HG03469 (cell line): ENCODE results near the gene PDE7B.
"Not testable (repeated sequence)": the region's sequence is repeated elsewhere in the genome, so short reads cannot be mapped to it uniquely, and the experiment has no call there.

ENCODE experiments used
- ATAC-seq: cut with Tn5 transposase; IDR thresholded peaks from one replicate; pipeline ENCODE4 v1.9.1; 2021; ENCODE audit warnings: mild to moderate bottlenecking, moderate library complexity, moderate number of reproducible peaks; ENCODE audit not compliant: unreplicated experiment

Gene PDE7B

GRCh38 chr6:136216503-136217401 is 365.3 kb downstream of the PDE7B start:
- ATAC-seq: no peak

GRCh38 chr6:136224974-136225373 is 373.5 kb downstream of the PDE7B start:
- ATAC-seq: not testable (repeated sequence)

- ATAC-seq: no peak
Measured at GRCh38 chr6:136225496-136225895, 374.0 kb downstream of the PDE7B start.

GRCh38 chr6:136226027-136226673 is 374.6 kb downstream of the PDE7B start:
- no peak for ATAC-seq

GRCh38 chr6:136226674-136227377 is 375.3 kb downstream of the PDE7B start:
- ATAC-seq: no peak

- ATAC-seq: peak; percentile 53
Measured at GRCh38 chr6:136228814-136229213, 377.3 kb downstream of the PDE7B start.

- ATAC-seq: no peak
Measured at GRCh38 chr6:136230219-136230853, 378.8 kb downstream of the PDE7B start.

- ATAC-seq: no peak
Measured at GRCh38 chr6:136232701-136233100, 381.2 kb downstream of the PDE7B start.

- ATAC-seq: no peak
Measured at GRCh38 chr6:136235233-136235564, 383.7 kb downstream of the PDE7B start.

- no peak for ATAC-seq
Measured at GRCh38 chr6:136236466-136237293, 385.2 kb downstream of the PDE7B start.

- ATAC-seq: no peak
Measured at GRCh38 chr6:136244061-136244616, 392.6 kb downstream of the PDE7B start.
